ENCODE results near the gene HEXIM2.
"Not testable (repeated sequence)": the region's sequence is repeated elsewhere in the genome, so short reads cannot be mapped to it uniquely, and the experiment has no call there.

Gene HEXIM2

DNA sequence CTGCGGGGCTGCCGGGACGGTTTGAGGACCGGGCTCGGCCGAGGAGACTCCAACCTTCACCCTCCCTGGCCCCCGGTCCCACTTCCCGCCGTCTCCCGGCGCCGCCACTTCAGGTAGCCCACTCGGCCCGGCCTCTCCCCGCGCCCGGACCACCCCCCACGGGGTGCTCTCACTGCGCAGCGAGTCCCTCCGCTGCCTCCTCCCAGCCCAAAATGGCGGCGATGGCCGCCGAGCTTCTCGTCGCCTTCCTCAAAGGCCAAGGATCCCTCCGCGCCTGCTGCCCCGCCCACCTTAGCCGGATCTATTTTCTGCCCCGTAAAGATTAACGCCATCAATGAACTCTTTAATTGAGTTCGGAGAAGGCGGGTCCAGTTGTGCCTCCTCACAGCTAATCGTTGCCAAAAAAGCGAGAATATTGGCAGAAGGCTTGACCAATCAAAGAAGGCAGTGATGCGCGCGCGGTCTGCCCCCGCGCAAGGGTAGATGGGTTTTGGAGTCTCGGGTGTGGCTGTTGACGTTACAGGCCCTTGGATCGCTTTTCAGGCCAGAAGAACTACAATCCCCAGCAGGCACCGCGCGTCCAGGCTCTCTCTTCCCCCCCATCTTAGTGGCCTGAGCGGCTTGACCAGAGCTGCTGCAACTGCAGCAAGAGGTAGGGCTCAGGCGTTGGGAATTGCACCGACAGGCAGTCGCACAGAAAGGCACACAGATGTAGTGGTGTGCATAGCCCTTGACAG is at the start of gene HEXIM2:
TSS of gene HEXIM2 (plus strand) at position 588 of the 737 bp plus-strand sequence. CDS start 919 bp downstream, outside the sequence.
- peak; percentile 100 for DNase-seq (ENCODE audit: low read depth, low spot score)

- DNase-seq (ENCODE audit: low read depth, low spot score), result no peak
These were observed 48.9 kb upstream of the HEXIM2 start for GRCh38 chr17:45112559-45113423.

DNA sequence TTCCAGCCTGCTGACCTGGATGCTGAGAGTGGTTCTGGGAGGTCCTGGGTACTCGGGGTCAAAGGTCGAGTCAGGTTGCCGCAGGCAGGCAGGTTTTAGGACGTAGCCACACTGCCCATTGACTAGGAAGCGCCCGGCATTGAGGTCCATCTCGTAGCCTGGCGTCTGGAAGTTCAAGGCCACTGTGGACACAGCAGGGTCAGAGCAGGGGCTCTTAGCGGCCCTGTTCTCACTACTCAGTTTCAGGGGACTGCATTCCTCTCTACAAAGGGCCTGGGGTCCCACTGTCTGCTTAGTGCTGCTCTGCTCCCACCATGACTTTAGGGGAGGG is 48.3 kb upstream of the HEXIM2 start:
- no peak for DNase-seq (ENCODE audit: low read depth, low spot score)

GRCh38 chr17:45114117-45114932 is 47.4 kb upstream of the HEXIM2 start:
- no peak for DNase-seq (ENCODE audit: low read depth, low spot score)

DNA sequence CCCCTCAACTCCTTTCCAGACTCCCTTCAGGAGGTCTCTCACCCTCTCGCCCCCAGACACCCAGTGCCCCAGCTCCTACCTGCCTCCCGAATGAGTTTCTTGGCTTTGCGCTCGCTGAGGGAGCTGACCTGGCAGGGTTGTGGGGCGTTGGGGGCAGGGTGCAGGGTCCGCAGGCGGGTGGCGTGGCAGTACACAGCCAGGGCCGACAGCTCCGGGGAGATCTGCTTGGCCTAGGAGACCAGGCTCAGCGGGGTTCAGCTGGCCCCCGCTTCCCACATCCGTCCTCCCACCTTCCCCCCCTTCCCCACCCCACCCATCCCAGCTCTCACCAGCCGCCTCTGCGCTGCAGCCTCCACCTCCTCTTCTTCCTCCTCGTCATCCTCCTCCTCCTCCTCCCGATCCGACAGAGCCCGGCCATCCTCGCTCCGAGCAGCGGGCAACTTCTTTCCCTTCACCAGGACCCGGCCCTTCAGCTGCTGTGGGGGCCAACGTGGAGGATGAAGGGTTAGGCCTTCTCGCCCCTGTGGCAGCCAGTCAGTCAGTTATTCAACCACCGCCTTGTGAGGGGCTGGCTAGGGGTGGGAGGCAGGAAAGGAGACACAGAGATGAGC is 46.6 kb upstream of the HEXIM2 start:
- no peak for DNase-seq (ENCODE audit: low read depth, low spot score)

GRCh38 chr17:45115871-45116270 is 45.8 kb upstream of the HEXIM2 start:
- DNase-seq (ENCODE audit: low read depth, low spot score), result no peak

DNA sequence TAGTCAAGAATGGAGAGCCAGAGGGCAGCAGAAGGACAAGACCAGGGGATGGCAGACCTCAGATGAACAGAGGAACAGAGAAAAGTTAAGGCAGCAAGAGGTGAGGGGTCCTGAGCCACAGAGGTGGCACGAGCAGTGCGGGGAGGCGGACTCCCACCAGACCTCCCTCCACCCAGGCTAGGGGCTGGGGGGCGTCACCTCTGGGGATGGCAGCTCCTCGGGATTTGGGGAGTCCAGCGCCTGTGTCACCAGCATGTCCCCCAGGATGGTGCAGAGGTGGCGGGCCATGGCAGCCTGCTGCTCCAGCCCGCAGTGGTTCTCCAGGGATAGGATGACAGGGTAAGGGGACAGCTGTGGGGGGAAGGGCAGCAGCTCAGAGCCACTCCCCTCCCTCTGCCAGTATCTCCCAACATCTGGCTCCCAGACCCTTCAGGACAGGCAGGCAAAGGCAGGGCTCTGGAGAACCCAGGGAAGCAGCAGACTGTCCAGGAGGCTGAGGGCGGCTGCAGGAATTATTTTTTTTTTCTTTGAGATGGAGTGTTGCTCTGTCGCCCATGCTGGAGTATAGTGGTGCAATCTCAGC is 45.1 kb upstream of the HEXIM2 start:
- DNase-seq (ENCODE audit: low read depth, low spot score), result no peak

GRCh38 chr17:45117334-45117733 is 44.3 kb upstream of the HEXIM2 start:
- DNase-seq (ENCODE audit: low read depth, low spot score), result no peak

- DNase-seq (ENCODE audit: low read depth, low spot score), result no peak
These were observed 43.6 kb upstream of the HEXIM2 start for GRCh38 chr17:45117848-45118646.

GRCh38 chr17:45118691-45119090 is 43.0 kb upstream of the HEXIM2 start:
- DNase-seq (ENCODE audit: low read depth, low spot score), result no peak

- no peak for DNase-seq (ENCODE audit: low read depth, low spot score)
These were observed 41.7 kb upstream of the HEXIM2 start for GRCh38 chr17:45119964-45120363.

DNA sequence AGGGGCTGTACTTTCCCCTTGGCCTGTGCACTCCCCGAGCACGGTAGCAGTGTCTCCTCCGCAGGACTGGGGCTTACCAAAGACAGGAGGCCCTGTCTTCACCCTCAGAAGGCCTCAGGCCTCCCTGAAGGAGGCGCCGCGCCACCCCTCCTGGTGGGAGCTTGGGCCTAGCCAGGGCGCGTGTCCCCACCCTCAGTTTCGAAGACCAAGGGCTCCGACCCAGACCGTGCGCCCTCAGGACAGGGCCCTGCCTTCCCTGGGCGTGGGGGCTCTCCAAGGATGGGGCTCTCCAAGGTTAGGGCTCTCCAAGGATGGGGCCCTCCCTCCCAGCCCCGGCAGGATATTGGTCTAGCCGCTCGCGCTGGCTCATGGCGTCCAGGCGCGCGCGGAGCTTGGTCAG is 41.1 kb upstream of the HEXIM2 start:
- no peak for DNase-seq (ENCODE audit: low read depth, low spot score)

- no peak for DNase-seq (ENCODE audit: low read depth, low spot score)
These were observed 40.6 kb upstream of the HEXIM2 start for GRCh38 chr17:45121055-45121454.

GRCh38 chr17:45123076-45123770 is 38.5 kb upstream of the HEXIM2 start:
- DNase-seq (ENCODE audit: low read depth, low spot score), result no peak

- peak; percentile 93 for DNase-seq (ENCODE audit: low read depth, low spot score)
These were observed 37.5 kb upstream of the HEXIM2 start for GRCh38 chr17:45123930-45124796.

DNA sequence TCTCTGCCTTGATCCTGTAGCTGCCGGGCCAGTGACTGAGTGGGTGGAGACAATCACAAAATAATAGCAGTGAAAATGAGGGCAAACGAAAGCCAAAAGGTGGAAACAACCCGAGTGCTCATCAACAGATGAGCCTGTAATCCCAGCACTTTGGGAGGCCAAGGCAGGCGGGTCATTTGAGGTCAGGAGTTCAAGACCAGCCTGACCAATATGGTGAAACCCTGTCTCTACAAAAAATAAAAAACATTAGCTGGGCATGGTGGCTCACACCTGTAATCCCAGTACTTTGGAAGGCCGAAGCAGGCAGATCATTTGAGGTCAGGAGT is 36.9 kb upstream of the HEXIM2 start:
- DNase-seq (ENCODE audit: low read depth, low spot score), result not testable (repeated sequence)

DNA sequence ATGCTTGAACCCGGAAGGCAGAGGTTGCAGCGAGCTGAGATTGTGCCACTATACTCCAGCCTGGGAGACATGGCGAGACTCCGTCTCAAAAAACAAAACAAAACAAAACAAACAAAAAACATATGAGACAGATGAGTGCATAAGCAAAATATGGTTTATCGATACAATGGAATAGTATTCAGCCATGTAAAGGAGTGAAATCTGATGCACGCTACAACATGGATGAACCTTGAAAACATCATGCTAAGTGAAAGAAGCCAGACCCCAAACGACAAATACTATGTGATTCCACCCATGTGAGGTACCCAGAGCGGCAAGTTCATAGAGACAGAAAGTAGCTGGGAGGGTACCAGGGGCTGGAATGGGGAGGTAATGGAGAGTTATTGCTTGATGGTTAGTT is 36.2 kb upstream of the HEXIM2 start:
- no peak for DNase-seq (ENCODE audit: low read depth, low spot score)

DNA sequence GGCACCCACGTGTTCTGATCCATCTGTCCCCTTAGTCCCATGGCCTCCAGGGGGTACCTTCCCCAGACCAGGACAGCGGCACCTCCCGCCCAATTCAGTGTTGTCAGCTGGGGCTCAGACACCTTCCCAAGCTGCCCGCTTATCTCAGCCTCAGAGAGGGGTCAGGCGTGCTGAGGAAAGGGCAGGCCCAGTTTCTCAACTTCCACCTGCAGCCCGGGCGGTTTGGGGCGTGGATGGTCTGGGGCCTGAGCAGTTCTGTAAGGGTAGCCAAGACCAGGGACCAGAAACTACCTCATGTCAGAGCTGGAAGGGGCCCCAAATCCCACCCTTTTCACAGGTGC is 34.5 kb upstream of the HEXIM2 start:
- DNase-seq (ENCODE audit: low read depth, low spot score), result no peak
